G401 (cell line): ENCODE measurements around the gene PRADC1. TPM values are rescaled to one million over a fixed set of nuclear protein-coding genes. Genes with fewer than 3 reads are reported as not detected.

Source experiments
- DNase-seq: peaks from one replicate; pipeline ENCODE4 v3.0.0-alpha.2; 2015; ENCODE audit warnings: low spot score
- in situ Hi-C: cut with HindIII; loops from 2 replicates; pipeline ENCODE4 v1.10.0; 2016; ENCODE audit warnings: low sequenced_read_pairs, mixed read lengths
- total RNA-seq: library from RNA; depleted of rRNA; stranded (reverse); fragments of >200 nt; shearing (Covaris generic); gene quantifications from 2 replicates; pipeline ENCODE4 v1.2.3, GENCODE V29; 2014

Gene PRADC1
- total RNA-seq, 1 experiment from 2014 or later: 21.9 TPM

- DNase-seq: peak; percentile 88
- in situ Hi-C loops: no loop called here
These were observed 11.0 kb upstream of the PRADC1 start for GRCh38 chr2:73243884-73244570.

GRCh38 chr2:73239776-73240175 is 6.7 kb upstream of the PRADC1 start:
- in situ Hi-C loops: loop anchor here (5.0 kb wide), 1 partner anchor 53 kb away; the partner anchor contains the start of gene EGR4
- peak; percentile 78 for DNase-seq

- peak; percentile 85 for DNase-seq
- in situ Hi-C loops: loop anchor here (5.0 kb wide), 1 partner anchor 53 kb away; the partner anchor contains the start of gene EGR4
These were observed 5.9 kb upstream of the PRADC1 start for GRCh38 chr2:73238976-73239375.

- in situ Hi-C loops: loop anchor here (5.0 kb wide), 1 partner anchor 54 kb away; the partner anchor contains the start of gene EGR4
- no peak for DNase-seq
These were observed 5.1 kb upstream of the PRADC1 start for GRCh38 chr2:73238149-73238548.

- in situ Hi-C loops: loop anchor here (5.0 kb wide), 1 partner anchor 55 kb away; the partner anchor contains the start of gene EGR4
- no peak for DNase-seq
These were observed 4.1 kb upstream of the PRADC1 start for GRCh38 chr2:73237168-73237567.

- in situ Hi-C loops: loop anchor here (5.0 kb wide), 1 partner anchor 57 kb away; the partner anchor contains the start of gene EGR4
- no peak for DNase-seq
These were observed 2.4 kb upstream of the PRADC1 start for GRCh38 chr2:73235315-73236028.

- DNase-seq: peak; percentile 96
- in situ Hi-C loops: no loop called here
These were observed 1.1 kb upstream of the PRADC1 start, which contains the start of gene CCT7 for GRCh38 chr2:73233932-73234832. Gene CCT7 (plus strand): TSS chr2:73234308. CDS start chr2:73234379, 71 bp downstream.

- peak; percentile 44 for DNase-seq
- in situ Hi-C loops: no loop called here
These were observed 461 bp downstream of the PRADC1 start for GRCh38 chr2:73232403-73233153.

- no peak for DNase-seq
- in situ Hi-C loops: no loop called here
These were observed 4.4 kb downstream of the PRADC1 start for GRCh38 chr2:73228631-73229030.

GRCh38 chr2:73227086-73227485 is 6.0 kb downstream of the PRADC1 start:
- DNase-seq: no peak
- in situ Hi-C loops: no loop called here

- in situ Hi-C loops: no loop called here
- no peak for DNase-seq
These were observed 7.3 kb downstream of the PRADC1 start for GRCh38 chr2:73225513-73226360.

GRCh38 chr2:73223821-73224220 is 9.2 kb downstream of the PRADC1 start:
- in situ Hi-C loops: no loop called here
- DNase-seq: no peak

- DNase-seq: no peak
These were observed 14.7 kb downstream of the PRADC1 start for GRCh38 chr2:73218298-73218697.

GRCh38 chr2:73217826-73218225 is 15.2 kb downstream of the PRADC1 start:
- in situ Hi-C loops: no loop called here
- no peak for DNase-seq

More at GRCh38 chr2:73218298-73218697, 14.7 kb downstream of the PRADC1 start:
- in situ Hi-C loops: no loop called here

- DNase-seq: no peak
- in situ Hi-C loops: no loop called here
These were observed 15.9 kb downstream of the PRADC1 start for GRCh38 chr2:73217160-73217559.

GRCh38 chr2:73215254-73215653 is 17.8 kb downstream of the PRADC1 start:
- in situ Hi-C loops: no loop called here
- no peak for DNase-seq

- in situ Hi-C loops: no loop called here
- DNase-seq: peak; percentile 83
These were observed 18.7 kb downstream of the PRADC1 start, which contains the start of gene SMYD5 for GRCh38 chr2:73214120-73215035. Gene SMYD5 (plus strand): TSS chr2:73214245. CDS start chr2:73214267, 22 bp downstream.
